ENCODE results near the gene GTF3C1.

GTF3C1 gene

GRCh38 chr16:27474041-27474440, 75.7 kb downstream of the GTF3C1 start (continued):
- TF ChIP-seq, protein P1, sequence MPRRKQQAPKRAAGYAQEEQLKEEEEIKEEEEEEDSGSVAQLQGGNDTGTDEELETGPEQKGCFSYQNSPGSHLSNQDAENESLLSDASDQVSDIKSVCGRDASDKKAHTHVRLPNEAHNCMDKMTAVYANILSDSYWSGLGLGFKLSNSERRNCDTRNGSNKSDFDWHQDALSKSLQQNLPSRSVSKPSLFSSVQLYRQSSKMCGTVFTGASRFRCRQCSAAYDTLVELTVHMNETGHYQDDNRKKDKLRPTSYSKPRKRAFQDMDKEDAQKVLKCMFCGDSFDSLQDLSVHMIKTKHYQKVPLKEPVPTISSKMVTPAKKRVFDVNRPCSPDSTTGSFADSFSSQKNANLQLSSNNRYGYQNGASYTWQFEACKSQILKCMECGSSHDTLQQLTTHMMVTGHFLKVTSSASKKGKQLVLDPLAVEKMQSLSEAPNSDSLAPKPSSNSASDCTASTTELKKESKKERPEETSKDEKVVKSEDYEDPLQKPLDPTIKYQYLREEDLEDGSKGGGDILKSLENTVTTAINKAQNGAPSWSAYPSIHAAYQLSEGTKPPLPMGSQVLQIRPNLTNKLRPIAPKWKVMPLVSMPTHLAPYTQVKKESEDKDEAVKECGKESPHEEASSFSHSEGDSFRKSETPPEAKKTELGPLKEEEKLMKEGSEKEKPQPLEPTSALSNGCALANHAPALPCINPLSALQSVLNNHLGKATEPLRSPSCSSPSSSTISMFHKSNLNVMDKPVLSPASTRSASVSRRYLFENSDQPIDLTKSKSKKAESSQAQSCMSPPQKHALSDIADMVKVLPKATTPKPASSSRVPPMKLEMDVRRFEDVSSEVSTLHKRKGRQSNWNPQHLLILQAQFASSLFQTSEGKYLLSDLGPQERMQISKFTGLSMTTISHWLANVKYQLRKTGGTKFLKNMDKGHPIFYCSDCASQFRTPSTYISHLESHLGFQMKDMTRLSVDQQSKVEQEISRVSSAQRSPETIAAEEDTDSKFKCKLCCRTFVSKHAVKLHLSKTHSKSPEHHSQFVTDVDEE (CRISPR knock-in tag; IDR thresholded peaks at IDR 0.05): no peak

- TF ChIP-seq TOX (CRISPR knock-in tag; IDR thresholded peaks at IDR 0.05; ENCODE audit: borderline replicate concordance): no peak
- no peak for ATAC-seq
These were observed 76.4 kb downstream of the GTF3C1 start for GRCh38 chr16:27473101-27473900.

GRCh38 chr16:27472091-27473020, 77.4 kb downstream of the GTF3C1 start:
- ATAC-seq: no peak
- TF ChIP-seq TOX (CRISPR knock-in tag; IDR thresholded peaks at IDR 0.05; ENCODE audit: borderline replicate concordance) (no peak), PPARA (CRISPR knock-in tag; IDR thresholded peaks at IDR 0.05; ENCODE audit: borderline replicate concordance) (no peak), ZC3H10 (CRISPR knock-in tag; IDR thresholded peaks at IDR 0.05) (no peak), SNAI2 (CRISPR knock-in tag; IDR thresholded peaks at IDR 0.05) (no peak), POU6F1 (CRISPR knock-in tag; IDR thresholded peaks at IDR 0.05; ENCODE audit: borderline replicate concordance, low read depth) (no peak), CSDC2 (CRISPR knock-in tag; IDR thresholded peaks at IDR 0.05) (no peak), ZFP30 (CRISPR knock-in tag; IDR thresholded peaks at IDR 0.05) (no peak), GLIS3 (CRISPR knock-in tag; IDR thresholded peaks at IDR 0.05) (no peak), ZNF565 (CRISPR knock-in tag; conservative IDR thresholded peaks at IDR 0.05; ENCODE audit: low read depth) (no peak)

GRCh38 chr16:27471661-27472060, 78.1 kb downstream of the GTF3C1 start:
- ATAC-seq: no peak
- no peak for TF ChIP-seq TCF4 (CRISPR knock-in tag; IDR thresholded peaks at IDR 0.05; ENCODE audit: borderline replicate concordance)
- TF ChIP-seq PPARA (CRISPR knock-in tag; IDR thresholded peaks at IDR 0.05; ENCODE audit: borderline replicate concordance): no peak
- no peak for TF ChIP-seq ZC3H10 (CRISPR knock-in tag; IDR thresholded peaks at IDR 0.05)
- no peak for TF ChIP-seq ISL1 (CRISPR knock-in tag; IDR thresholded peaks at IDR 0.05)
- no peak for TF ChIP-seq ARNTL (CRISPR knock-in tag; IDR thresholded peaks at IDR 0.05; ENCODE audit: borderline replicate concordance, low read depth)
- TF ChIP-seq CSDC2 (CRISPR knock-in tag; IDR thresholded peaks at IDR 0.05): no peak
- no peak for TF ChIP-seq SNAI2 (CRISPR knock-in tag; IDR thresholded peaks at IDR 0.05)
- TF ChIP-seq, protein P1 (CRISPR knock-in tag; IDR thresholded peaks at IDR 0.05): no peak
- no peak for TF ChIP-seq ZNF565 (CRISPR knock-in tag; conservative IDR thresholded peaks at IDR 0.05; ENCODE audit: low read depth)
- no peak for TF ChIP-seq CREB5 (CRISPR knock-in tag; IDR thresholded peaks at IDR 0.05; ENCODE audit: low read depth)
- no peak for TF ChIP-seq CSRNP3 (CRISPR knock-in tag; IDR thresholded peaks at IDR 0.05)
- TF ChIP-seq ZFP30 (CRISPR knock-in tag; IDR thresholded peaks at IDR 0.05): no peak
- TF ChIP-seq TOX (CRISPR knock-in tag; IDR thresholded peaks at IDR 0.05; ENCODE audit: borderline replicate concordance): no peak
- TF ChIP-seq POU6F1 (CRISPR knock-in tag; IDR thresholded peaks at IDR 0.05; ENCODE audit: borderline replicate concordance, low read depth): no peak
- TF ChIP-seq ZNF8 (CRISPR knock-in tag; IDR thresholded peaks at IDR 0.05): no peak
- TF ChIP-seq GLIS3 (CRISPR knock-in tag; IDR thresholded peaks at IDR 0.05): no peak
- TF ChIP-seq ESRRG (CRISPR knock-in tag; IDR thresholded peaks at IDR 0.05): no peak
- no peak for TF ChIP-seq ZFP3 (CRISPR knock-in tag; IDR thresholded peaks at IDR 0.05)
- no peak for TF ChIP-seq RARB (CRISPR knock-in tag; IDR thresholded peaks at IDR 0.05)
